HFF-Myc (cell line): ENCODE measurements around the gene SPDYE4.
"Not testable (repeated sequence)": the region's sequence is repeated elsewhere in the genome, so short reads cannot be mapped to it uniquely, and the experiment has no call there.

Experiments
- DNase-seq: peaks from one replicate; pipeline ENCODE4 v3.0.0-alpha.2; 2011; ENCODE audit warnings: low read depth; ENCODE audit errors: extremely low read depth
- H3K4me3 ChIP-seq: replicated peaks from 2 replicates; pipeline ENCODE4 v1.5.1; 2011; ENCODE audit warnings: low read depth, mild to moderate bottlenecking, control low read depth, low read length
- CTCF ChIP-seq: IDR thresholded peaks from 2 replicates; pipeline ENCODE4 v1.5.1; 2012; ENCODE audit warnings: mild to moderate bottlenecking, low read depth, low read length, control low read depth; ENCODE audit errors: missing control alignments

The SPDYE4 gene

GRCh38 chr17:8758137-8758596, at the start of gene SPDYE4:
Gene SPDYE4 (minus strand): TSS chr17:8758546. CDS start chr17:8758382, 164 bp downstream.
- TF ChIP-seq CTCF, result no peak

GRCh38 chr17:8806926-8807550, 48.7 kb upstream of the SPDYE4 start:
- no peak overlapping the region for H3K4me3 ChIP-seq
- DNase-seq, result no peak
- no peak for TF ChIP-seq CTCF

More at GRCh38 chr17:8758137-8758596, at the start of gene SPDYE4:
- H3K4me3 ChIP-seq, result no peak within 1 kb of the TSS
- no peak for DNase-seq

GRCh38 chr17:8806253-8806925, 48.0 kb upstream of the SPDYE4 start:
- no peak for TF ChIP-seq CTCF
- no peak for DNase-seq
- H3K4me3 ChIP-seq, result no peak overlapping the region

GRCh38 chr17:8805396-8805795, 47.0 kb upstream of the SPDYE4 start:
- not testable (repeated sequence) for DNase-seq, H3K4me3 ChIP-seq

GRCh38 chr17:8803531-8804420, 45.4 kb upstream of the SPDYE4 start:
- no peak for TF ChIP-seq CTCF
- no peak overlapping the region for H3K4me3 ChIP-seq
- no peak for DNase-seq

GRCh38 chr17:8801135-8801840, 42.9 kb upstream of the SPDYE4 start:
- H3K4me3 ChIP-seq, result no peak overlapping the region
- DNase-seq, result no peak
- no peak for TF ChIP-seq CTCF
